Neural cell (in vitro differentiated cells): ENCODE measurements around the gene RNLS. TPM values are rescaled to one million over a fixed set of nuclear protein-coding genes. Genes with fewer than 3 reads are reported as not detected.

Experiments used
- H2AFZ ChIP-seq: fragments of 200-600, 300-800 bp; sonication (generic), shearing (Covaris generic); 2 replicates; pipeline ENCODE4 v1.6.0; 2014; ENCODE audit warnings: low read depth, mild to moderate bottlenecking, antibody characterized with exemption, low read length, moderate library complexity
- H3F3A ChIP-seq: fragments of 200-600 bp; shearing (Covaris generic); 2 replicates; pipeline ENCODE4 v1.6.1; 2016; ENCODE audit warnings: mild to moderate bottlenecking, moderate library complexity, mixed read lengths, antibody characterized with exemption, low read length; ENCODE audit not compliant: insufficient read depth, poor library complexity, severe bottlenecking
- H3K27ac ChIP-seq: fragments of 200-600, 300-800 bp; sonication (generic), shearing (Covaris generic); 2 replicates; pipeline ENCODE4 v1.5.1; 2014; ENCODE audit warnings: mild to moderate bottlenecking, low read length, moderate library complexity
- H3K27me3 ChIP-seq: fragments of 300-800, 200-600 bp; sonication (generic), shearing (Covaris generic); 2 replicates; pipeline ENCODE4 v1.6.0; 2014; ENCODE audit warnings: mild to moderate bottlenecking, low read depth, low read length, moderate library complexity; ENCODE audit not compliant: insufficient read depth
- H3K36me3 ChIP-seq: fragments of 300-800, 200-600 bp; sonication (generic), shearing (Covaris generic); 2 replicates; pipeline ENCODE4 v1.5.1; 2014; ENCODE audit warnings: mild to moderate bottlenecking, antibody characterized with exemption, low read length, moderate library complexity; ENCODE audit not compliant: insufficient read depth
- H3K4me2 ChIP-seq: fragments of 300-800, 200-600 bp; sonication (generic), shearing (Covaris generic); 2 replicates; pipeline ENCODE4 v1.6.0; 2014; ENCODE audit warnings: mild to moderate bottlenecking, low read length
- H3K4me3 ChIP-seq: fragments of 300-800, 200-600 bp; sonication (generic), shearing (Covaris generic); 2 replicates; pipeline ENCODE4 v1.5.1; 2014; ENCODE audit warnings: mild to moderate bottlenecking, low read length, moderate library complexity
- H3K79me2 ChIP-seq: fragments of 200-600 bp; shearing (Covaris generic); replicated peaks from 2 replicates; pipeline ENCODE4 v1.6.0; 2014; ENCODE audit warnings: mild to moderate bottlenecking, low read length, moderate library complexity; ENCODE audit not compliant: insufficient read depth
- H3K9ac ChIP-seq: fragments of 300-800, 200-600 bp; sonication (generic), shearing (Covaris generic); 2 replicates; pipeline ENCODE4 v1.6.1; 2016; ENCODE audit warnings: mild to moderate bottlenecking, low read length, mixed read lengths
- H3K9me2 ChIP-seq: fragments of 200-600 bp; shearing (Covaris generic); 2 replicates; pipeline ENCODE4 v1.6.1; 2016; ENCODE audit warnings: mild to moderate bottlenecking, low read length, mixed read lengths; ENCODE audit not compliant: insufficient read depth
- H3K9me3 ChIP-seq: fragments of 200-600, 300-800 bp; sonication (generic), shearing (Covaris generic); 2 replicates; pipeline ENCODE4 v1.6.1; 2016; ENCODE audit warnings: mild to moderate bottlenecking, mixed run types, low read length, moderate library complexity, mixed read lengths
- H4K20me1 ChIP-seq: fragments of 200-600 bp; shearing (Covaris generic); 2 replicates; pipeline ENCODE4 v1.6.1; 2016; ENCODE audit warnings: mild to moderate bottlenecking, mixed run types; ENCODE audit not compliant: insufficient read depth
- EP300 ChIP-seq: fragments of 450-650 bp; conservative IDR thresholded peaks from 2 replicates; pipeline ENCODE4 v1.6.1; 2014; ENCODE audit warnings: antibody characterized with exemption, mild to moderate bottlenecking, moderate library complexity; ENCODE audit not compliant: poor library complexity, severe bottlenecking
- EZH2 ChIP-seq: fragments of 200-600, 300-800 bp; shearing (Covaris generic), sonication (generic); IDR thresholded peaks from 2 replicates; pipeline ENCODE4 v1.6.1; 2014; ENCODE audit warnings: antibody characterized with exemption, low read length, borderline replicate concordance, mild to moderate bottlenecking; ENCODE audit not compliant: insufficient read depth, poor library complexity, severe bottlenecking
- MXI1 ChIP-seq: fragments of 450-650 bp; conservative IDR thresholded peaks from 2 replicates; pipeline ENCODE4 v1.6.1; 2014; ENCODE audit warnings: antibody characterized with exemption, mild to moderate bottlenecking; ENCODE audit not compliant: poor library complexity, severe bottlenecking
- POLR2AphosphoS5 ChIP-seq: IDR thresholded peaks from 2 replicates; pipeline ENCODE4 v1.6.1; 2012
- RAD21 ChIP-seq: fragments of 450-650 bp; conservative IDR thresholded peaks from 2 replicates; pipeline ENCODE4 v1.6.1; 2014; ENCODE audit warnings: antibody characterized with exemption, mild to moderate bottlenecking, moderate library complexity
- REST ChIP-seq: IDR thresholded peaks from 2 replicates; pipeline ENCODE4 v1.6.1; 2012; ENCODE audit warnings: borderline replicate concordance
- SMC3 ChIP-seq: fragments of 450-650 bp; conservative IDR thresholded peaks from 2 replicates; pipeline ENCODE4 v1.6.1; 2014; ENCODE audit warnings: antibody characterized with exemption, mild to moderate bottlenecking, moderate library complexity; ENCODE audit not compliant: poor library complexity
- TAF1 ChIP-seq: IDR thresholded peaks from 2 replicates; pipeline ENCODE4 v1.6.1; 2012; ENCODE audit warnings: low read depth
- polyA plus RNA-seq: library from polyadenylated mRNA; depleted of rRNA; stranded (reverse); fragments of >200 nt; gene quantifications from 2 replicates; pipeline ENCODE4 v1.2.3, GENCODE V29; 2014
- TF ChIP-seq, protein P1 (sequence below): fragments of 450-650 bp; IDR thresholded peaks from 2 replicates; pipeline ENCODE4 v1.5.1; 2014; ENCODE audit warnings: antibody characterized with exemption, mild to moderate bottlenecking, moderate library complexity; ENCODE audit not compliant: poor library complexity, severe bottlenecking

Gene RNLS
- polyA plus RNA-seq, 1 donor from 2014 or later, result 0.20 TPM

GRCh38 chr10:88260329-88261051, 322.6 kb downstream of the RNLS start:
- Histone ChIP-seq H2AFZ (no peak overlapping the region), H4K20me1 (no peaks in the 10 kb centered on the region), H3K9me2 (no peaks in the 10 kb centered on the region), H3F3A (no peaks in the 10 kb centered on the region), H3K79me2 (no peaks in the 10 kb centered on the region), H3K27ac (no peak overlapping the region), H3K9ac (no peak overlapping the region), H3K4me3 (no peak overlapping the region), H3K27me3 (no peaks in the 10 kb centered on the region), H3K4me2 (no peak overlapping the region), H3K9me3 (no peaks in the 10 kb centered on the region), H3K36me3 (no peaks in the 10 kb centered on the region)
- TF ChIP-seq EZH2 (no peak), SMC3 (no peak), POLR2AphosphoS5 (no peak), TAF1 (no peak), EP300 (no peak), MXI1 (no peak), REST (no peak)

DNA sequence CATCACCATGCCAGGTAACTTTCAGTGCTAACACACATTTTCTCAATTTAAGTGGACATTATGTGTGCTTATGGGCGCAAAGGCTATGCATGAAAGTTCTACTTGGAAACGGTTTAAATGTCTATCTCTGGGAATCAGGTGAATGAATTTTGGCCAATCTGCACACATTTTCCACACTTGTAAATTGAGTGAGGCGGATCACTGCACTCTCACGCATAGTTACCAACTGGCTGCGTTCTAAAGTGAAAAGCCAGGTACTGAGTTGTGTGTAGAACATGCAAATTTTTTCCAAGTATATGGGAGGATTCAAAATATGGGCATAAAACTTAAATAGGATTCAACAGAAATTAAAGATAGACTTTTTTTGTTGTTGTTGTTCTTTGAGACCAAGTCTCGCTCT, 323.7 kb downstream of the RNLS start:
- Histone ChIP-seq H3K9me3 (no peaks in the 10 kb centered on the region), H3K79me2 (no peaks in the 10 kb centered on the region), H3K9me2 (no peaks in the 10 kb centered on the region), H3K4me2 (no peak overlapping the region), H2AFZ (no peak overlapping the region), H3K27me3 (no peaks in the 10 kb centered on the region), H3K27ac (no peak overlapping the region), H3F3A (no peaks in the 10 kb centered on the region), H4K20me1 (no peaks in the 10 kb centered on the region), H3K9ac (no peak overlapping the region), H3K36me3 (no peaks in the 10 kb centered on the region), H3K4me3 (no peak overlapping the region)
- TF ChIP-seq TAF1 (no peak), POLR2AphosphoS5 (no peak), MXI1 (no peak), EZH2 (no peak), SMC3 (no peak), EP300 (no peak), REST (no peak), RAD21 (no peak)
- TF ChIP-seq, protein P1, sequence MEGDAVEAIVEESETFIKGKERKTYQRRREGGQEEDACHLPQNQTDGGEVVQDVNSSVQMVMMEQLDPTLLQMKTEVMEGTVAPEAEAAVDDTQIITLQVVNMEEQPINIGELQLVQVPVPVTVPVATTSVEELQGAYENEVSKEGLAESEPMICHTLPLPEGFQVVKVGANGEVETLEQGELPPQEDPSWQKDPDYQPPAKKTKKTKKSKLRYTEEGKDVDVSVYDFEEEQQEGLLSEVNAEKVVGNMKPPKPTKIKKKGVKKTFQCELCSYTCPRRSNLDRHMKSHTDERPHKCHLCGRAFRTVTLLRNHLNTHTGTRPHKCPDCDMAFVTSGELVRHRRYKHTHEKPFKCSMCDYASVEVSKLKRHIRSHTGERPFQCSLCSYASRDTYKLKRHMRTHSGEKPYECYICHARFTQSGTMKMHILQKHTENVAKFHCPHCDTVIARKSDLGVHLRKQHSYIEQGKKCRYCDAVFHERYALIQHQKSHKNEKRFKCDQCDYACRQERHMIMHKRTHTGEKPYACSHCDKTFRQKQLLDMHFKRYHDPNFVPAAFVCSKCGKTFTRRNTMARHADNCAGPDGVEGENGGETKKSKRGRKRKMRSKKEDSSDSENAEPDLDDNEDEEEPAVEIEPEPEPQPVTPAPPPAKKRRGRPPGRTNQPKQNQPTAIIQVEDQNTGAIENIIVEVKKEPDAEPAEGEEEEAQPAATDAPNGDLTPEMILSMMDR, result no peak
